Measurements from ENCODE around the gene TSHZ3.
A peak's percentile ranks its signal among the peaks of the same experiment; 100 is the strongest.

The TSHZ3 gene

DNA sequence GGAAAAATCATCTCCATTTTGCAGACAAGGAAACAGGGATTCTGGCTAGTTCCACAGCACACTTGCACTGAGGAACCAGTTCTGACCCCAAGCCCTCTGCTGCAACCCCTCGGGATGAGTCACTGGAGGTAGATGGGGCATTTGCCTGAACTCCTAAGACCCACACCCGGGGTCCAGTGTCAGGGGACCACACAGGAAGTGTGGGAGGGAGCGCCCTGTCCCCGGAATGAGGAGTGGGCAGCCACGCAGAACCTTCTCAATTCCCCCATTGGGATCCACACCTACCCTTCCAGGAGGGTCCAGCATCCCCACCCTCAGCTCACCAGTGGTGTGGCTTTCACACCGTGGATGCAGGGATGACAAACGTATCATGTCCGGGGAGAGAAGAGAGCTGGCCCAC is 62.7 kb downstream of the TSHZ3 start:
- no peak for DNase-seq (ENCODE audit: low read depth, low spot score)

DNA sequence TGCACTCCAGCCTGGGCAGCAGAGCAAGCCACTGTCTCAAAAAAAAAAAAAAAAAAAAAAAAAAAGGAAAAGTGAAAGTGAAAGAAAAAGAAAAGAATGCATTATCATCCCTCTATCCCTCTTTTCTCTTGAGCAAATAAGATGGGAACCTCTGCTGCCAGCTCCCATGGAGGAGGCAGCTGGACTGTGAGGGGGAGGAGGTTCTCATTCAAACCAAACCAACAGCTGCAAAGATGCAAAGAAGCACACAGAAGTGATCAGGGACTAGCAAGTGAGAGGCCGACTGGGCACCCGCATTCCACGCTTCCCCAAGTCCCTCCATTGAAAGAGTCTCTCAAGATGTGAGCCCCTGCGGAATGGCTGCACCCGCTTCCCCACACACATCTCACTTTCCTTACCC is 63.5 kb downstream of the TSHZ3 start:
- DNase-seq (ENCODE audit: low read depth, low spot score), result peak; percentile 23

DNA sequence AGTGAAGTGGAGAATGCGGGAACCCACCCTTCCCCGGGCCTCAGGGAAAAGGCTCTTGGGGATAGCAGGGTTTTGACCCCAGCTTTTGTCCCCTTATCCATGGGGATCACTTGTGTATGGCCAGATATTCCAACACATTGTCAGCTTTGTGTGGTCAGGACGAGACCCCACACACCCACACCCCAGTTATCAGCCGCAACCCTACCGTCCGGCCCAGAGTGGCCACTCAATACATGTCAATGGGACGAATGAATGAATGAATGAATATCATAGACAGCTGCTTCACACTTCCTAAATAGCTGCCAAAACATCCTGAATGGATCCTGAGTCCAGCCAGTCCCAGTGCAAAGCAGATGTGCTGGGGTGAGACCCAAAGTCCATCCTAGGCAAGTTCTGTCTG is 64.6 kb downstream of the TSHZ3 start:
- DNase-seq (ENCODE audit: low read depth, low spot score), result no peak

DNA sequence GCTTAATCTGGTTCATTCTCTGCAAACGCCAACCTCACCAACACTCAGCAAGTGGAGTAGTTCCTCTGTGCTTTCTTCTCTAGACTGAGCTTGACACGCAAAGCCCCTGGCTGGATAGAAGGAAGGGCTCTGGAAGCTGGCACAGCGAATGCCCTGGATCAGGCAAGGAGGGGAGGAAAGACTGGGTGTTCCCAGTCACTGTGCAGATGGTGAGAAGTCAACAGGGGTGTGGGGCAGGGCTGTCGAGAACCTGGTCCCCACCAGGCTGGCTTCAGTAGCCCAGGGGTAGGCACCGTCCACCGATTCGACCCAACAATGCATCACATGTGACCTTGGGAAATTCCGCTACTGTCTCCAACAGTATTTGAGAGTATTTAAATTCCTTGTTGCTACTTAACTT is 65.5 kb downstream of the TSHZ3 start:
- DNase-seq (ENCODE audit: low read depth, low spot score), result no peak

DNA sequence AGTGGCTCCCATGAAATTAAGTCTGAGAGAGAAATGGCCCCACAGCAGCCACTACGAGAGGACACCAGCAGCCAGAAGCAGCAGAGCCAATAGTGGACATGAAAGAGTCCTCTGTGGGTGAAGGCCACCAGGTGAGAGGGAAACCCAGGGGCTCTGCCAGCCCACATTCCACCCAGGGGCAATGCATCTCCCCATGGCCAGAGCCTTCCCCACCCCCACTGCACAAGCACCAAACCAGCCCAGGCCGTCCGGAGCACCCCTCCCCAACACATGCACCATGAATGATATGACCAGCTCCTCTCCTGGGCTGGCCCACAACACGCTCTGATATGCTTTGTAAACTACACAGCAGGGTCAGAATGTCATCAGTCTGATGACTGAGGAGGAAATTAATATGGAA is 66.9 kb downstream of the TSHZ3 start:
- no peak for DNase-seq (ENCODE audit: low read depth, low spot score)

DNA sequence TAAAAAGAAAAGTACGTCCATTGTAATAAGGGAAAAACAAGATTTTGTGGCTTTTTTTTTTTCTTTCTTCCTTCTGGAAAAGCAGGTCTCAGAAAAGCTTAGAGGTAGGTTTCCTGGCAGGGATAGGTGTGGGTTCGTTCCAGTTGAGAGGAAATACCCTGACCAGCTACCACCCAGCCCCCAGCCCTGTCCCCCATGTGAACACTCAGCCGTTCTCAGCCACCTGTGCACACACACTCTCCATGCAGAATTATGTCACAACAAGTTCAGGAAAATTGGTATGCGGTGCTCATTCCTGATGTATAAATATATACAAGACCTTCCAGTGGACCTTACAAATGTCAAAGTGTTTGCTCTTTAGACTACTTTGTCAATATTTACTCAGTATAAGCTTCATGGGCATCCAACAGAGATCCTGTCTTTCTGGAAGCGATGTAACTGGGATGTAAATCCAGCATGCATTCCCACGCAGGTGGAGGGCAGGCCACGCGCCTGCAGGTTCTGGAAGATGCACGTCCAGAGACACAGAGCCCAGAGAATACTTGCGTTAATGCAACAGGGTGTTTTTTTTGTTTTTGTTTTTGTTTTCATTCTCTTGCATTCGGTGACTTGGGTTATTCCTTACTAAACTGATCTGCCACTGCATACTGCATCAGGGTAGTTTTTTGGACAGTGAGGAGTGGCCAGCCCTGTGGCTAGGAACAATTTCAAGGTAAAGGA is 68.8 kb downstream of the TSHZ3 start:
- no peak for DNase-seq (ENCODE audit: low read depth, low spot score)

DNA sequence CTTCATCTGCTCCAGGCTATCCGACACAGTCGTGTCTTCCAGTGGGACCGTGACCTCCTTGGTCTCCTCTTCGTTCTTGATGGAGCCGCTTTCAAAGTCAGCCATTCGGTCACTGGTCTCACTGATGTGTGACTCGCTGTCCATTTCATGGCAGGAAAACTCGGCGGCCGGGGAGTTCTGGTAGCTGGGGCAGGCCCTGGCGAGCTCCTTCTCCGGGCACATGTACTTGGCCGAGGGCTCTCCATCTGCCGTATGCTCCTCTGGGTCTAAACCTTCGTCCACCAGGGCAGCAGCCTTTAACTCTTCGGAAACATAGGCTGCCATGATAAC is 69.8 kb downstream of the TSHZ3 start:
- DNase-seq (ENCODE audit: low read depth, low spot score), result no peak

DNA sequence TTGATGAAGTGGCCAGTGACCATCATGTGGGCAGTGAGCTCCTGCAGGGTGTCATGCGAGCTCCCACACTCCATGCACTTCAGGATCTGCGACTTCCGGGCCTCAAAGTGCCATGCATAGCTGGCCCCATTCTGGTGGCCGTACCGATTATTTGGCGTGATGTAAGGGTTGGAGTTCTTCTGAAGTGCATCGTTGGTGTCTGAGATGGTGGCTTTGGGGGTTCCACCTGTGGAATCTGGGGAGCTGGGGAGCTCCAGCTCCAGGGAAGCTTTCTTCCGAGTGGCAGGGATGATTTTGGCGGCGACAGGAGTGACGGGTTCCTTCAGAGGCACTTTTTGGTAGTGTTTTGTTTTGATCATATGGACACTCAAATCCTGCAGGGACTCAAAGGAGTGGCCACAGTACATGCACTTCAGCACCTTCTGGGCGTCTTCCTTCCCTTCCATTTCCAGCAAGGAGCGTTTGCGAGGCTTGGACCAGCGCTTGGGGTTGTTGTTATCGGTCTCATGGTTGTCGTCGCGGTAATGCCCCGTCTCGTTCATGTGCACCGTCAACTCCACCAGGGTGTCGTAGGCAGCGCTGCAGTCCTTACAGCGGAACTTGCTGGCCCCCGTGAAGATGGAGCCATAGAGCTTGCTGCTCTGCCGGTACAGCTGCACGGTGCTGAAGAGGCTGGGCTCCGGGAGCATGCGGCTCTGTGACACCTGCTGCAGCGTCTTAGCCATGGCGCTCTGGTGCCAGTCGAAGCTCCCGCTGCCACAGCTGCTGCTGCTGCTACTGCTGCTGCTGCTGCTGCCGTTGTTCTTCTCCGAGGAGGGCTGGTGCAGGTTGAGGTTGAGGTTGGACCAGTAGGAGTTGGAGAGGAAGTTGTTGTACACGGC is 70.4 kb downstream of the TSHZ3 start:
- DNase-seq (ENCODE audit: low read depth, low spot score), result no peak

DNA sequence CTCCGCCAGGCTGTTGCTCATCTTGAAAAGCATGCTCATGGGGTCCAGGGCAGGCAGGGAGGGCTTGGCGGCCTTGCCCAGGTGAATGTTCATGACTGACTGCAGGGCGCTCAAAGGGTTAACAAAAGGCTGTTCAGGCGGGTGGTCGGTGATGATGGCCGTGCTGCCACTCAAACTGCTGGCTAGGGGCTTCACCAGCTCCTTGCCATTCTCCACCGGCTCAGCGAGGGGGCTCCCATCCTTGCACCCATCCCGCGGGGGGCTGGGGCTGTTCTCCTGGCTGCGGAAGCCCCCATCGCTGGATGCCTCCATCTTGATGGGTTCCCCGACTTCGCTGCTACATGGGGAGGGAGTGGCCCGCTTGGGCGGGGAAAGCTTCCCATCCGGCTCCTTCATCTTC is 71.7 kb downstream of the TSHZ3 start:
- no peak for DNase-seq (ENCODE audit: low read depth, low spot score)

DNA sequence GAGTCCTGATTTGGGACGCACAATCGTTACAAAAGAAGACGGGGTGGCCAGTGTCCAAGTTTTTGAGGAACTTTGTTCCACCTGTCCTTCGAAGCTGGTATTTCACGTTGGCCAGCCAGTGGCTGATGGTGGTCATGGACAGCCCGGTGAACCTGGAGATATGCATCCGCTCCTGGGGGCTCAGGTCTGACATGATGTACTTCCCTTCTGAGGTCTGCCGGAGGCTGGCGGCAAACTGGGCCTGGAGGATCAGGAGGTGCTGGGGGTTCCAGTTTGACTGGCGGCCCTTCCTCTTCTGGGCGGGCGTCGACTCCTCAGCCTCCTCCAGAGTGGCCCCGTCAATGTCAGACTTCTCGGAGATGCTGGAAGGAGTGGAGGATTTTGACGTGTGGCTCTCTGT is 72.4 kb downstream of the TSHZ3 start:
- DNase-seq (ENCODE audit: low read depth, low spot score), result no peak

DNA sequence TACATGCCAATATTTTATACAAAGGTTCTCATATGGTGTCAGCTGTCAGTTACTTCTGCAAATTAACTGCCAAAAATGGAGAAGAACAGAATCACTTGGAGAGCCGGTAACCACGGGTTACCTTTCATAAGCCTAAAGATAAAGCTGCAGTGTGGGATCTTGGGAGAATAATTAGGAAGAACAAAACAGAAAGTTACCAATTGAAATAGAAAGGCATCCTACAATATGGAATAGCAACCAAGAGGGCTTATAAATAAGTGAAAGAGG is 74.2 kb downstream of the TSHZ3 start:
- no peak for DNase-seq (ENCODE audit: low read depth, low spot score)

DNA sequence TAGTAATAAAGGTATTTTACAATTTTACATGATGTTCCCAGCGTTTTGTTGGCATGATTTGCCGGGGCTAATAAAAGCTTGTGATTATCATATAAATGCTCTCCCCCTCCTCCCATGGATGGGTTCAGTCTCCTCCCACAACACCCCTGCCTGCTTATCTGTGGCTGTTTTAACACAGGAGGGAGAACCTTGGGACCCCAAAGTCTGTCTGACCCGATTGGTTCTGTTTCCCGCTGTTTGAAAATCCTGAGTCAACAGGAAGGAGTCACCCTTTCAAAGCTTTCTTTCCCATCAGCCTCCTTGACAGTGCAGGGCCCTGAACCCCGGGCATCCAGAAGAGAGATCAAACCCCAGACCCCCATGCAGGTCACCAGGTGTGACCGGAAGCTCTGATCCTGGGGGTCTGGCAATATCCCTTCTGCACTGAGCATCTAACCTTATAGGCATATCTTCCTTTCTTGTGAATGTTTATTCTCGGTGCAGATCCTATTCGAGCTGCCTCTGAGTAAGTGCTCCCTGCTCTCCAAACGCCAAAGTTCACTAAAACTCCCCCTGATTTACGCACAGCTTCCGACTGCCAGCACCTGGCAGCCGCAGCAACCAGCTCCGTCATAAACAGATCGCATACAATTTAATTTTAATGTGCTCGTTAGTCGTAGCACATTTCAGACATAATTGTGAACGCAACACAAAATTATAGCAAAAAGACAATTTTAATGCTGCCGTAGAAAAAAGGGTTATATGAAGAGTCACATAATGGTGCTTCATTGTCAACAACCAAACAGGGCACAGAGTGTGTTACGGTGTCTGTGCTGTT is 74.8 kb downstream of the TSHZ3 start:
- DNase-seq (ENCODE audit: low read depth, low spot score), result no peak

DNA sequence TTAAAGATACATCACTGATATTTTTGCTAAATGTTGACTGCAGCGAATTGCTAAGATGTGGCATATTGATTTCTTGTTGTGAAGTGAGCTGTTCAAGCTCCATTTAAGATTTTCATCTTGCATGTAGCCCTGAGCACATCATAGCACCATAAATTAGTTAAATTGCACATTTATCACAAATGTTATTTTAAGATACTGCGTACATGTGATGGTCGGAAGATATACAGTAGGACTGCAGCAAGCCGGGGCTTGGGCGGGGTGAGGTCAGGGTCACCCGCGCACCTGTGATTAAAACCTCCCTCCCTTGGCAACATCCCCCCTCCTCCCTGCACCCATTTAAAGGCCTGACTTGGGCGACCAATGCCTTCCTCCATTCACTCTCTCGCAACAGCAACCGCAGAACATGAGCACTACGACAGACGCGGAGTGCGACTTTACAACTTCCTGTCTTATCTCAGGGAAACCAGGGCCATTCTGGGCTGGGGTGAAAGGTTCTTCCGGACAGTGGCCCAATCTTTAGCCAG is 76.6 kb downstream of the TSHZ3 start:
- no peak for DNase-seq (ENCODE audit: low read depth, low spot score)

DNA sequence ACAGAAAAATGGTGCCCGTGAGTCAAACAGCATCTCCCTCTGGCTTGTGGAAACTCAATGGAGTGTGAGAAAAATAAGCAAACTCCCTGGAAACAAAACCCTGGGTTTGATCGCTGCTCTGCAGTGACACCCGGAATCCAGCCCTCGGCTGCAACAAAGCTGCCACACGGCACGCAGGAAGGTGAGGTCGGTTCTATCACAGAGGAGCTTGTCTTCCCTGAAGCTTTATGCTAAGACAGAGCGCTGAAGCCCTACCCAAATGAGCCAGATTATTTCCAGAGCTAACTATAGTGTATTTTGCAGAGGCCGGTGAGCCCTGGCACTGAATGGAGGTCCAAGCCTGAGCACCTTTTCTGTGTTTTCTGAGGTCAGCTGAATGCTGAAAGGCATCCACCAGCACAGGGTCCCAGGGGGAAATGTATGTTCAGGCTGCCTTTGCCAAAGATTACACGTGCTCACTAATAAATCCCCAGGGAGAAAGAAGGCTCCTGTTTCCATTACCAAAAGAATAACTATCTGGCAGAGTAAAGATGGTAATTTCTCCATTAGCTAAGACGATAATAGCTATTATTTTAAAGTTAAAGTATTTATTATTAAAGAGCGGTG is 77.8 kb downstream of the TSHZ3 start:
- no peak for DNase-seq (ENCODE audit: low read depth, low spot score)

DNA sequence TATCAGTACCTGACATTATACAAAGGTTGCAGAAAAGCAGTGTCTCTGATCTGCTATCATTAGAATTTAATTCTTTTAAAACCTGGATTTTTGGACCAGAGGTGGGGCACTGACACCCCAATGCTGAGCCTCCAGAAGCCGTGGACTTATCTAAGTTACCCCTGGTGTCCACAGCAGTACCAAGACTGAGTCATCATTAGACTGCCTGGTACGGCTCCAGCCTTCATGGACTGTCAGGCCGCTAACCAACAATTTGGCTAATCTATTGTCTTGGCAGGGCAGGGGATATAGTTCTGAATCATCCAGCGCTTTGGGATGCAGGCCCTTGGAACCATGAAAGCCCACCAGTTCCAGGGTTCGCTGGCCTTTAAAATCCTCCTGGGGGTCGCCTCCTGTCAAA is 78.3 kb downstream of the TSHZ3 start:
- no peak for DNase-seq (ENCODE audit: low read depth, low spot score)

DNA sequence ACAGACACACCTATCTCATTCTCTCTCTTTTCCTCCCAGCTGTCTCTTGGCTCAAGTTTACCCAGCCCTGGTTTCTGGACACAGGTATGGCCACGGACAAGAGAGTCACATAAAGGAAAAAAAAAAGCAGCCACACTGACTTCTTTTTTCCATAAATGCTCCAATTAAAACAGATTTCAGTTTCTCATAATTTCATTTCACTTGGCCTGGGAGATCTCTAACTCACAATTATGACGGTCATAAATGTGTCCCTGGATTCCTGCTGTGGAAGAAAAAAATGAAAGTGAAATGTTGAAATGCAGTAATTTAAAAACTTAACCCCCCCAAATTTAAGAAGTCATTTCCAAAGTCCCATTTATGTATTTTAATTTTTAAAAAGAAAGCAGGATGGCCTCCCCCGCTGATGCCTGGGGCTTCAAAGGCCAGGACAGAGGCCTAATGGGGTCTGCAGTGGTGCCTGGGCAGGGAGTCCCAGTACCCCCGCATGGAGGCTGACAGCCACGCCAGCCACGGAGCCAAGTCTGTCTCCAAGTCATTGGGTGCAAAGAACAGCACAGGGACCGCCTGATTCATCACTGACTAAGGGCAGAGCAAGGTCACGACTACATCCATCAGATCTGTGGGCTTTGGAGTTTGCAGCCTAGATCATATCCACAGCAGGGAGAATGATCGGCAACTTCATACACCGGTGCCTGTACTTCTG is 79.7 kb downstream of the TSHZ3 start:
- no peak for DNase-seq (ENCODE audit: low read depth, low spot score)

DNA sequence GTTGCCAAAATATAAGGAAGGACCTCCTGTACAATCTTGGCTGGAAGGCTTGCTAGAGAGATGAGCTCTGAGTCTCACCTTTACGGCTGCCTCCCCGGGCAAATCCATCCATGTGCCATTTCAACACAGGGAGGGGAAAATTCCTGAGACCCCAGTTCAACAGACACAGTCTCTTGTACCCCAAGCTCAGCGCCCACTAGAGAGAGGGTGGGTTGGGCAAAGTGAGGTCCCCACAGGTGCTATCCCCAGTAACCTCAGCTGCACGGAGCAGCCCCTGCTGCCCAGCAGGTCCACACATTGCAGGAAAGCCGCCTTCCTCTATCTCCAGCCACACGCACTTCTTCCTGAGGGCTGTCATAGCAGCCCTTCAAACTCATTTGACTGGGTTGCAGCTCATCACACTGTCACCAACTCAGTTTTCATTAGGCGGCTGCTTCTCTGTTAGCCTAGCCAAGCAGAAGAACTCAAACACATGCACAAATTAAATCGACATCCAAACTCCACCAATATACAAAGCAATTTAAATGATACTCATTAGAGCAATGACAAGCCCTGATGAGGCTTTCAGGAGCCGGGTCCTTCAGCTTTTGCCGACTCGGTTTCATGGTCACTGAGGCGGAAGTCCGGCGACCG is 80.4 kb downstream of the TSHZ3 start:
- DNase-seq (ENCODE audit: low read depth, low spot score), result no peak

DNA sequence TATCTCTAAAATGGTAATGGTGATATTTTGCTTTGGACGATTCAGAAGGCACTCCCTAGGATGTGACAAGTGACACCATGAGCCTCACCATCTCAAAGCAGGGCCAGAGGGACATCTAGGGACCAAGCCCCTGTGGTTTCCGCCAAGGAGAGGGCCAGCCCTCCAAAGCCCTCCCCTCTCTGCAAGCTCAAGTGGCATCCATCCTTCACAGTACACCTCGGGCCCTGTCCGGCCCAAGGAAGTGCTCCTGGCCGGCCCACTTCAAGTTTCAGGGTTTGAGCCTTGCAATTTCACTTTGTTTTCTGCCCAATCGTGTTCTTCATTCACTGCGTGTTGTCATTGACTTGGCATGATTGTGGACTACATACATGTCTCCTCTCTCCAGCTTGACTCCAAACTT is 82.5 kb downstream of the TSHZ3 start:
- DNase-seq (ENCODE audit: low read depth, low spot score), result no peak

DNA sequence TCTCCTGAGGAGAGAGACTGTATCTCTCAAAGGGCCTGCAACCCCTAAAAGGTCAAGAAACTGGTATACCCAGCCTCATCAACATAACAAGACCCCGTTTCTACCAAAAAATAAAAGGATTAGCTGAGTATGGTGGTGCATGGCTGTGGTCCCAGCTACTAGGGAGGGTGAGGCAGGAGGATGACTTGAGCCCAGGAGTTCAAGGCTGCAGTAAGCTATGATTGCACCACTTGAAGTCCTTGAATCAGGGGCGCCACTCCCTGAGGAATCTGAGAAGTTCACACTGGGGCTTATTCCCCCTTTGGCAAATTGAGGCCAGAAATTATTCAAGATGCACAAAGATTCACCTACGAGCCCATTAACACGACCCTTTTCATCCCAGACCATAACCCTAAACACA is 83.0 kb downstream of the TSHZ3 start:
- no peak for DNase-seq (ENCODE audit: low read depth, low spot score)

DNA sequence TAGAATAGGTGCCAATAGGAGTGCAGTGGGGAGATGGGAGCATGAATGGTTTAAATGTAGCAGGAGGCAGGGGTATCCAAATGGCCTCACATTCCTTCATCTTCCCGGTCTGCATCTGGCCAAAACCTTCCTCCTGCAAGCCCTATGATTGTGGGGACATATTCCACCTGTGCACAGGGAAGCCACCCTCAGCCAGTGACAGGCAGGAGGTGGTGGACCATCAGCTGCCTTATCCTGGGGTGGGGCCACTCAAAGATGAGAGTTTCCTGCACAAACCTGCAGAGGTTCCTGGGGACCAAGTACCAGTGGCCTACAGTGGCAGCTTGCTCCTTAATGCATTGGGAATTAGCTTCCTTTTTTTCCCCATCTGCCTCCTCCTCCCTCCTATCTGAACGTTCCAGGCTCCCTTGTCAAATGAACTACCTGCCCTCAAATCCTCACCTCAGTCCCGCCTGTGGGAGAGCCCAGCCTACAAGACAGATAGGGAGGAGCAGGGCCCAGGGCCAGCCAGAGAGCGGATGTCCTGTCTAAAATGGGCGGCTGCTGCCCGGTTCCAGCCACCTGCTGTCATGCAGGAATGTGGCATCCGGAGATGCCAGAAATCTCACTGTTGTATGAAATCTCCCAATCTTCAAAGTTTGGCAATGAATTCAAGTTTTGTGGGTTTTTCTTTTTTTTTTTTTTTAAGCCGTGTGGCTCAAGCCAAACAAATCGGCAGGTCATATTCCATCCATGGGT is 85.0 kb downstream of the TSHZ3 start:
- DNase-seq (ENCODE audit: low read depth, low spot score), result no peak
